ENCODE results near the gene ATP1A3. TPM values are rescaled to one million over a fixed set of nuclear protein-coding genes. Genes with fewer than 3 reads are reported as not detected.

The ATP1A3 gene
- total RNA-seq, 4 donors from 2014 or later: 0.19 to 0.42 TPM; not detected in 2

- no peak for TF ChIP-seq POLR2A (IDR thresholded peaks at IDR 0.05)
- TF ChIP-seq CTCF (IDR thresholded peaks at IDR 0.05): no peak
- Histone ChIP-seq H3K4me1 (peaks cover 0 to 10% (median 0%) of the 10 kb centered on the region in 3 donors), H3K36me3 (no peaks in the 10 kb centered on the region), H3K4me3 (no peak overlapping the region), H3K27me3 (no peaks in the 10 kb centered on the region), H3K9me3 (no peaks in the 10 kb centered on the region), H3K27ac (no peak overlapping the region)
- no peak for DNase-seq
- intact Hi-C loops (cut with DNase I): no loop called here
- 78 to 87% methylated on average over 10 to 12 of the region's 17 CpGs for WGBS, 2 donors
Observed at GRCh38 chr19:41978470-41978869, 15.6 kb downstream of the ATP1A3 start.

GRCh38 chr19:41977916-41978315 lies 16.1 kb downstream of the ATP1A3 start:
- H3K4me1 ChIP-seq: peaks cover 0 to 10% (median 0%) of the 10 kb centered on the region in 3 donors
- H3K27me3 ChIP-seq: no peaks in the 10 kb centered on the region
- DNase-seq: no peak
- intact Hi-C loops (cut with DNase I): no loop called here
- H3K9me3 ChIP-seq: no peaks in the 10 kb centered on the region
- H3K36me3 ChIP-seq: no peaks in the 10 kb centered on the region
- 40 to 100% methylated on average over 2 to 5 of the region's 22 CpGs for WGBS, 2 donors
- no peak overlapping the region for H3K4me3 ChIP-seq
- TF ChIP-seq POLR2A (IDR thresholded peaks at IDR 0.05): no peak
- no peak for TF ChIP-seq CTCF (IDR thresholded peaks at IDR 0.05)
- no peak overlapping the region for H3K27ac ChIP-seq

- Histone ChIP-seq H3K36me3 (no peaks in the 10 kb centered on the region), H3K4me1 (peaks cover 0 to 10% (median 0%) of the 10 kb centered on the region in 3 donors), H3K9me3 (no peaks in the 10 kb centered on the region), H3K27me3 (peaks cover 0 to 7% (median 0%) of the 10 kb centered on the region in 4 donors), H3K27ac (no peak overlapping the region), H3K4me3 (no peak overlapping the region)
- intact Hi-C loops (cut with DNase I): no loop called here
- DNase-seq: no peak
- TF ChIP-seq POLR2A (IDR thresholded peaks at IDR 0.05) (no peak), CTCF (IDR thresholded peaks at IDR 0.05) (no peak)
- WGBS, 2 donors: 41 to 47% methylated on average over 8 of the region's 8 CpGs
Observed at GRCh38 chr19:41974652-41975051, 19.4 kb downstream of the ATP1A3 start.

- no peaks in the 10 kb centered on the region for H3K9me3 ChIP-seq
- WGBS, 2 donors: 84 to 86% methylated on average over 9 to 10 of the region's 11 CpGs
- H3K36me3 ChIP-seq: no peaks in the 10 kb centered on the region
- intact Hi-C loops (cut with DNase I): no loop called here
- peaks cover 0 to 10% (median 0%) of the 10 kb centered on the region in 3 donors for H3K4me1 ChIP-seq
- no peak for DNase-seq
- H3K27ac ChIP-seq: no peak overlapping the region
- H3K4me3 ChIP-seq: no peak overlapping the region
- peaks cover 0 to 34% (median 0%) of the 10 kb centered on the region in 4 donors for H3K27me3 ChIP-seq
- TF ChIP-seq CTCF (IDR thresholded peaks at IDR 0.05) (no peak), POLR2A (IDR thresholded peaks at IDR 0.05) (no peak)
Observed at GRCh38 chr19:41971363-41971762, 22.7 kb downstream of the ATP1A3 start.

GRCh38 chr19:41969772-41970458 lies 24.1 kb downstream of the ATP1A3 start:
- WGBS, 2 donors: 76 to 80% methylated on average over 3 to 5 of the region's 19 CpGs
- Histone ChIP-seq H3K36me3 (no peaks in the 10 kb centered on the region), H3K4me3 (no peak overlapping the region), H3K27ac (no peak overlapping the region), H3K4me1 (peaks cover 0 to 8% (median 0%) of the 10 kb centered on the region in 3 donors), H3K9me3 (no peaks in the 10 kb centered on the region), H3K27me3 (peaks cover 0 to 45% (median 0%) of the 10 kb centered on the region in 4 donors)
- intact Hi-C loops (cut with DNase I): no loop called here
- TF ChIP-seq POLR2A (IDR thresholded peaks at IDR 0.05) (no peak), CTCF (IDR thresholded peaks at IDR 0.05) (no peak)
- DNase-seq: no peak
